ENCODE data around the gene TNRC6B.

GRCh38 chr22:40332319-40332781, 154.6 kb downstream of the TNRC6B start:
- TF ChIP-seq CTCF (IDR thresholded peaks at IDR 0.05) = no peak
- no peak for TF ChIP-seq POLR2A (IDR thresholded peaks at IDR 0.05)
